WTC11 (cell line): ENCODE measurements around the gene MTX1. TPM values are rescaled to one million over a fixed set of nuclear protein-coding genes. Genes with fewer than 3 reads are reported as not detected.
"Not testable (repeated sequence)": the region's sequence is repeated elsewhere in the genome, so short reads cannot be mapped to it uniquely, and the experiment has no call there.

Experiments
- ATAC-seq: fragments of 200-7000 bp; cut with Tn5 transposase; 2 replicates; pipeline ENCODE4 v1.10.0; 2021; ENCODE audit warnings: mild to moderate bottlenecking, moderate library complexity
- CTCF ChIA-PET: fragments of 300-600 bp; sonication (Branson Sonifier 250); formaldehyde crosslinking; loops from one replicate; lab custom pipeline; 2021; ENCODE audit warnings: antibody characterized with exemption; lab: Charles Lee
- POLR2A ChIA-PET: fragments of 350-600 bp; sonication (Branson Sonifier 250); formaldehyde crosslinking; loops from one replicate; lab custom pipeline; 2021; ENCODE audit warnings: antibody characterized with exemption; lab: Charles Lee
- DNase-seq: peaks from one replicate; pipeline ENCODE4 v3.0.0; 2021; ENCODE audit warnings: low spot score
- H3K27ac Mint-ChIP-seq: 2 replicates; pipeline ENCODE4 v1.8.0; 2021; ENCODE audit warnings: mixed read lengths
- H3K27me3 Mint-ChIP-seq: 2 replicates; pipeline ENCODE4 v1.8.0; 2021; ENCODE audit warnings: low read depth, mild to moderate bottlenecking, moderate library complexity, mixed read lengths
- H3K36me3 Mint-ChIP-seq: 2 replicates; pipeline ENCODE4 v1.8.0; 2021; ENCODE audit warnings: mixed read lengths
- H3K4me1 Mint-ChIP-seq: 2 replicates; pipeline ENCODE4 v1.8.0; 2022; ENCODE audit warnings: mixed read lengths
- H3K4me3 Mint-ChIP-seq: 2 replicates; pipeline ENCODE4 v1.8.0; 2021; ENCODE audit warnings: mild to moderate bottlenecking, moderate library complexity, mixed read lengths
- H3K9me3 Mint-ChIP-seq: 2 replicates; pipeline ENCODE4 v1.8.0; 2021; ENCODE audit warnings: mixed read lengths
- AFF4 ChIP-seq: sonication (generic); formaldehyde crosslinking; IDR thresholded peaks from 2 replicates; pipeline ENCODE4 v1.8.1; 2023; ENCODE audit warnings: mild to moderate bottlenecking, missing genetic modification reagents, borderline replicate concordance
- ERG ChIP-seq: fragments of 250-450 bp; sonication (Bioruptor Pico); IDR thresholded peaks from 2 replicates; pipeline ENCODE4 v1.8.0; 2021; ENCODE audit warnings: mild to moderate bottlenecking
- ESRRA ChIP-seq: sonication (generic); formaldehyde crosslinking; IDR thresholded peaks from 2 replicates; pipeline ENCODE4 v1.8.1; 2022; ENCODE audit warnings: mild to moderate bottlenecking, missing genetic modification reagents, borderline replicate concordance
- GTF2I ChIP-seq: fragments of 250-450 bp; sonication (Bioruptor Pico); conservative IDR thresholded peaks from 2 replicates; pipeline ENCODE4 v1.4.0; 2021; ENCODE audit warnings: mild to moderate bottlenecking
- KAT7 ChIP-seq: sonication (generic); formaldehyde crosslinking; IDR thresholded peaks from 2 replicates; pipeline ENCODE4 v1.8.1; 2023; ENCODE audit warnings: missing genetic modification reagents, mild to moderate bottlenecking, borderline replicate concordance
- NFATC4 ChIP-seq: fragments of 250-450 bp; sonication (Bioruptor Pico); IDR thresholded peaks from 2 replicates; pipeline ENCODE4 v1.9.0; 2021; ENCODE audit warnings: mild to moderate bottlenecking
- OVOL2 ChIP-seq: fragments of 250-450 bp; sonication (Bioruptor Pico); IDR thresholded peaks from 2 replicates; pipeline ENCODE4 v1.9.0; 2021; ENCODE audit warnings: mild to moderate bottlenecking, borderline replicate concordance
- PRDM15 ChIP-seq: sonication (generic); formaldehyde crosslinking; IDR thresholded peaks from 2 replicates; pipeline ENCODE4 v1.8.0; 2022; ENCODE audit warnings: missing genetic modification reagents
- TEAD1 ChIP-seq: sonication (generic); formaldehyde crosslinking; IDR thresholded peaks from 2 replicates; pipeline ENCODE4 v1.8.0; 2022; ENCODE audit warnings: mild to moderate bottlenecking, missing genetic modification reagents
- USF2 ChIP-seq: sonication (generic); formaldehyde crosslinking; IDR thresholded peaks from 2 replicates; pipeline ENCODE4 v1.8.1; 2023; ENCODE audit warnings: mild to moderate bottlenecking, missing genetic modification reagents, moderate library complexity
- ZNF138 ChIP-seq: sonication (generic); formaldehyde crosslinking; conservative IDR thresholded peaks from 2 replicates; pipeline ENCODE4 v1.8.1; 2022; ENCODE audit warnings: mild to moderate bottlenecking, moderate library complexity, missing genetic modification reagents
- total RNA-seq: library from RNA; stranded (reverse); gene quantifications from 3 replicates; pipeline ENCODE4 v1.2.3, GENCODE V29; 2021

Gene MTX1
- total RNA-seq, 1 experiment from 2014 or later: 62.8 TPM

GRCh38 chr1:155160128-155160527 is 48.4 kb upstream of the MTX1 start (continued):
- TF ChIP-seq PRDM15 (CRISPR knock-in tag) (no peak), GTF2I (CRISPR knock-in tag) (no peak), NFATC4 (CRISPR knock-in tag) (no peak), OVOL2 (CRISPR knock-in tag) (no peak), ERG (no peak), AFF4 (no peak), ZNF138 (CRISPR knock-in tag) (no peak), KAT7 (CRISPR knock-in tag) (no peak), TEAD1 (CRISPR knock-in tag) (no peak), ESRRA (no peak), USF2 (CRISPR knock-in tag) (no peak)

GRCh38 chr1:155162631-155163030 is 45.9 kb upstream of the MTX1 start:
- H3K27me3 Mint-ChIP-seq, POLR2A ChIA-PET, H3K36me3 Mint-ChIP-seq, H3K9me3 Mint-ChIP-seq, H3K27ac Mint-ChIP-seq, DNase-seq, ATAC-seq, H3K4me3 Mint-ChIP-seq: not testable (repeated sequence)
- CTCF ChIA-PET: interaction anchor here (0.7 to 1.0 kb wide), 3 partner anchors 10 to 93 kb away, joined by 3 to 7 read pairs (median 3); no protein-coding TSS in a partner anchor
- H3K4me1 Mint-ChIP-seq: peaks cover 17% of the 10 kb centered on the region

- H3K36me3 Mint-ChIP-seq, H3K9me3 Mint-ChIP-seq, DNase-seq, H3K27me3 Mint-ChIP-seq, H3K4me3 Mint-ChIP-seq, H3K27ac Mint-ChIP-seq, ATAC-seq: not testable (repeated sequence)
- POLR2A ChIA-PET: interaction anchor here (0.6 kb wide), 1 partner anchor 86 kb away, joined by 4 read pairs; no protein-coding TSS in a partner anchor
- CTCF ChIA-PET: interaction anchor here (1.3 kb wide), 1 partner anchor 9 kb away, joined by 4 read pairs; the partner anchor contains the start of gene KRTCAP2
- H3K4me1 Mint-ChIP-seq: peaks cover 17% of the 10 kb centered on the region
These were observed 44.7 kb upstream of the MTX1 start for GRCh38 chr1:155163785-155164184.

- not testable (repeated sequence) for H3K27me3 Mint-ChIP-seq, H3K4me3 Mint-ChIP-seq, H3K27ac Mint-ChIP-seq, DNase-seq, H3K9me3 Mint-ChIP-seq, ATAC-seq
- CTCF ChIA-PET: interaction anchor here (0.7 to 12.2 kb wide), 3 partner anchors 8 to 74 kb away, joined by 3 to 605 read pairs (median 4); partner anchors contain the start of gene KRTCAP2
- POLR2A ChIA-PET: interaction anchor here (0.6 kb wide), 1 partner anchor 85 kb away, joined by 4 read pairs; no protein-coding TSS in a partner anchor
- peaks cover 10% of the 10 kb centered on the region for H3K36me3 Mint-ChIP-seq
- peaks cover 17% of the 10 kb centered on the region for H3K4me1 Mint-ChIP-seq
These were observed 43.9 kb upstream of the MTX1 start for GRCh38 chr1:155164625-155165024.
